SK-N-SH (cell line): ENCODE data around the gene PTDSS2. TPM values are rescaled to one million over a fixed set of nuclear protein-coding genes. Genes with fewer than 3 reads are reported as not detected.

Experiments
- CTCF ChIA-PET: fragments of 300-600, 350-600 bp; formaldehyde crosslinking; extraction: SDS; loops from one replicate; lab custom pipeline; 2021; lab: Yijun Ruan, JAX
- POLR2A ChIA-PET: fragments of 350-600 bp; sonication (Branson Sonifier 250); formaldehyde crosslinking; extraction: SDS; loops from one replicate; lab custom pipeline; 2020; ENCODE audit warnings: antibody characterized with exemption, inconsistent platforms; lab: Yijun Ruan, JAX
- DNase-seq: peaks from one replicate; pipeline ENCODE4 v3.0.0; 2012
- H2AFZ ChIP-seq: fragments of 200-600 bp; sonication (generic); 2 replicates; pipeline ENCODE4 v1.8.1; 2016; ENCODE audit warnings: antibody characterized with exemption, mild to moderate bottlenecking, low read depth
- H3F3A ChIP-seq: fragments of 200-600 bp; sonication (generic); replicated peaks from 2 replicates; pipeline ENCODE3; 2016; ENCODE audit warnings: antibody characterized with exemption, mild to moderate bottlenecking; ENCODE audit not compliant: insufficient read depth
- H3K27ac ChIP-seq, 2 experiments: fragments of 200-500 bp in 1 of 2; fragments of 200-600 bp in 1 of 2; sonication (Bioruptor generic) in 1 of 2; sonication (generic), shearing (Covaris generic) in 1 of 2; 2 replicates each; pipeline versions ENCODE4 v1.5.1 to v1.6.1; 2014 to 2016; ENCODE audit warnings: low read depth in 2 of 2, inconsistent platforms in 1 of 2, low read length in 1 of 2, mild to moderate bottlenecking in 1 of 2, mixed read lengths in 1 of 2
- H3K27me3 ChIP-seq: fragments of 200-600 bp; sonication (generic), shearing (Covaris generic); 2 replicates; pipeline ENCODE4 v1.6.1; 2016; ENCODE audit warnings: mixed run types; ENCODE audit not compliant: insufficient read depth
- H3K36me3 ChIP-seq, 2 experiments: fragments of 200-500 bp in 1 of 2; fragments of 200-600 bp in 1 of 2; sonication (Bioruptor generic) in 1 of 2; sonication (generic) in 1 of 2; replicated peaks in 1 of 2; 2 replicates each; pipeline versions ENCODE3 to v1.5.1; 2014 to 2016; ENCODE audit warnings: low read length in 1 of 2, mild to moderate bottlenecking in 1 of 2; ENCODE audit not compliant: insufficient read depth in 2 of 2, control insufficient read depth in 1 of 2
- H3K4me1 ChIP-seq, 2 experiments: fragments of 200-500 bp in 1 of 2; fragments of 200-600 bp in 1 of 2; sonication (Bioruptor generic) in 1 of 2; sonication (generic), shearing (Covaris generic) in 1 of 2; 2 replicates each; pipeline versions ENCODE4 v1.5.1 to v1.6.1; 2014 to 2016; ENCODE audit warnings: low read depth in 1 of 2, low read length in 1 of 2, mixed run types in 1 of 2; ENCODE audit not compliant: insufficient read depth in 2 of 2, control insufficient read depth in 1 of 2
- H3K4me2 ChIP-seq: fragments of 200-600 bp; sonication (generic), shearing (Covaris generic); 2 replicates; pipeline ENCODE4 v1.6.1; 2017; ENCODE audit warnings: mixed run types
- H3K4me3 ChIP-seq, 2 experiments: fragments of 200-500 bp in 1 of 2; fragments of 200-600 bp in 1 of 2; sonication (Bioruptor generic) in 1 of 2; sonication (generic), shearing (Covaris generic) in 1 of 2; 2 replicates each; pipeline versions ENCODE4 v1.5.1 to v1.8.1; 2014 to 2016; ENCODE audit warnings: low read depth in 2 of 2, inconsistent platforms in 1 of 2, low read length in 1 of 2, mild to moderate bottlenecking in 1 of 2, mixed read lengths in 1 of 2, moderate library complexity in 1 of 2
- H3K79me2 ChIP-seq: fragments of 200-600 bp; sonication (generic); 2 replicates; pipeline ENCODE4 v1.8.1; 2017; ENCODE audit warnings: mild to moderate bottlenecking; ENCODE audit not compliant: insufficient read depth
- H3K9ac ChIP-seq: fragments of 200-600 bp; sonication (generic); 2 replicates; pipeline ENCODE4 v1.6.1; 2017; ENCODE audit warnings: mixed run types
- H3K9me2 ChIP-seq: fragments of 200-600 bp; sonication (generic); 2 replicates; pipeline ENCODE4 v1.6.1; 2017; ENCODE audit warnings: mixed run types
- H3K9me3 ChIP-seq: fragments of 200-600 bp; sonication (generic); 2 replicates; pipeline ENCODE4 v1.6.1; 2017; ENCODE audit warnings: mixed run types, mild to moderate bottlenecking, moderate library complexity
- H4K20me1 ChIP-seq: fragments of 200-600 bp; sonication (generic); 2 replicates; pipeline ENCODE4 v1.6.1; 2017; ENCODE audit warnings: mild to moderate bottlenecking, mixed run types; ENCODE audit not compliant: insufficient read depth
- CHD2 ChIP-seq: fragments of 150-350 bp; IDR thresholded peaks from 2 replicates; pipeline ENCODE4 v1.6.1; 2018; ENCODE audit warnings: low read length; ENCODE audit not compliant: partially characterized antibody
- ELF1 ChIP-seq: IDR thresholded peaks from 2 replicates; pipeline ENCODE4 v1.4.0; 2012
- IRF3 ChIP-seq: fragments of 150-350 bp; IDR thresholded peaks from 2 replicates; pipeline ENCODE4 v1.6.1; 2016; ENCODE audit warnings: mild to moderate bottlenecking, low read depth, low read length
- JUND ChIP-seq: IDR thresholded peaks from 2 replicates; pipeline ENCODE4 v1.4.0; 2012
- MEF2A ChIP-seq: IDR thresholded peaks from 2 replicates; pipeline ENCODE4 v1.4.0; 2012; ENCODE audit warnings: low read depth, borderline replicate concordance
- NFIC ChIP-seq: IDR thresholded peaks from 2 replicates; pipeline ENCODE4 v1.4.0; 2012; ENCODE audit warnings: borderline replicate concordance
- PBX3 ChIP-seq: IDR thresholded peaks from 2 replicates; pipeline ENCODE4; 2012
- TAF1 ChIP-seq: IDR thresholded peaks from 2 replicates; pipeline ENCODE4 v1.6.1; 2012; ENCODE audit warnings: low read depth, mild to moderate bottlenecking, low read length, moderate library complexity, borderline replicate concordance
- TCF12 ChIP-seq: IDR thresholded peaks from 2 replicates; pipeline ENCODE4 v1.4.0; 2012
- USF1 ChIP-seq: IDR thresholded peaks from 2 replicates; pipeline ENCODE4 v1.4.0; 2012; ENCODE audit warnings: low read depth, borderline replicate concordance
- YY1 ChIP-seq: IDR thresholded peaks from 2 replicates; pipeline ENCODE4 v1.4.0; 2012; ENCODE audit warnings: low read depth, mild to moderate bottlenecking
- WGBS: methylation state at CpG from one replicate; pipeline ENCODE4 v1.1.6; 2017; ENCODE audit warnings: low lambda C conversion rate; 5-methylcytosine and 5-hydroxymethylcytosine counted together
- polyA plus RNA-seq, 3 experiments: library from polyadenylated mRNA; depleted of rRNA; stranded (reverse); fragments of >200 nt; gene quantifications; 2 replicates each; pipeline ENCODE4 v1.2.3, GENCODE V29; 2012
- TF ChIP-seq, protein P1 (sequence below): IDR thresholded peaks from 2 replicates; pipeline ENCODE4 v1.6.1; 2012; ENCODE audit warnings: mild to moderate bottlenecking, low read depth, low read length, moderate library complexity
- TF ChIP-seq, protein P2 (sequence below): IDR thresholded peaks from 2 replicates; pipeline ENCODE4 v1.4.0; 2012; ENCODE audit warnings: low read depth, borderline replicate concordance

PTDSS2 gene
- polyA plus RNA-seq, 1 of the 3 experiments (the other 2 are of a cell fraction), result 28.6 TPM

- TF ChIP-seq, protein P1, sequence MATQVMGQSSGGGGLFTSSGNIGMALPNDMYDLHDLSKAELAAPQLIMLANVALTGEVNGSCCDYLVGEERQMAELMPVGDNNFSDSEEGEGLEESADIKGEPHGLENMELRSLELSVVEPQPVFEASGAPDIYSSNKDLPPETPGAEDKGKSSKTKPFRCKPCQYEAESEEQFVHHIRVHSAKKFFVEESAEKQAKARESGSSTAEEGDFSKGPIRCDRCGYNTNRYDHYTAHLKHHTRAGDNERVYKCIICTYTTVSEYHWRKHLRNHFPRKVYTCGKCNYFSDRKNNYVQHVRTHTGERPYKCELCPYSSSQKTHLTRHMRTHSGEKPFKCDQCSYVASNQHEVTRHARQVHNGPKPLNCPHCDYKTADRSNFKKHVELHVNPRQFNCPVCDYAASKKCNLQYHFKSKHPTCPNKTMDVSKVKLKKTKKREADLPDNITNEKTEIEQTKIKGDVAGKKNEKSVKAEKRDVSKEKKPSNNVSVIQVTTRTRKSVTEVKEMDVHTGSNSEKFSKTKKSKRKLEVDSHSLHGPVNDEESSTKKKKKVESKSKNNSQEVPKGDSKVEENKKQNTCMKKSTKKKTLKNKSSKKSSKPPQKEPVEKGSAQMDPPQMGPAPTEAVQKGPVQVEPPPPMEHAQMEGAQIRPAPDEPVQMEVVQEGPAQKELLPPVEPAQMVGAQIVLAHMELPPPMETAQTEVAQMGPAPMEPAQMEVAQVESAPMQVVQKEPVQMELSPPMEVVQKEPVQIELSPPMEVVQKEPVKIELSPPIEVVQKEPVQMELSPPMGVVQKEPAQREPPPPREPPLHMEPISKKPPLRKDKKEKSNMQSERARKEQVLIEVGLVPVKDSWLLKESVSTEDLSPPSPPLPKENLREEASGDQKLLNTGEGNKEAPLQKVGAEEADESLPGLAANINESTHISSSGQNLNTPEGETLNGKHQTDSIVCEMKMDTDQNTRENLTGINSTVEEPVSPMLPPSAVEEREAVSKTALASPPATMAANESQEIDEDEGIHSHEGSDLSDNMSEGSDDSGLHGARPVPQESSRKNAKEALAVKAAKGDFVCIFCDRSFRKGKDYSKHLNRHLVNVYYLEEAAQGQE, result no peak
- TF ChIP-seq YY1 (no peak), USF1 (no peak)
These were observed 20.7 kb upstream of the PTDSS2 start (continued) for GRCh38 chr11:429391-429790.

DNA sequence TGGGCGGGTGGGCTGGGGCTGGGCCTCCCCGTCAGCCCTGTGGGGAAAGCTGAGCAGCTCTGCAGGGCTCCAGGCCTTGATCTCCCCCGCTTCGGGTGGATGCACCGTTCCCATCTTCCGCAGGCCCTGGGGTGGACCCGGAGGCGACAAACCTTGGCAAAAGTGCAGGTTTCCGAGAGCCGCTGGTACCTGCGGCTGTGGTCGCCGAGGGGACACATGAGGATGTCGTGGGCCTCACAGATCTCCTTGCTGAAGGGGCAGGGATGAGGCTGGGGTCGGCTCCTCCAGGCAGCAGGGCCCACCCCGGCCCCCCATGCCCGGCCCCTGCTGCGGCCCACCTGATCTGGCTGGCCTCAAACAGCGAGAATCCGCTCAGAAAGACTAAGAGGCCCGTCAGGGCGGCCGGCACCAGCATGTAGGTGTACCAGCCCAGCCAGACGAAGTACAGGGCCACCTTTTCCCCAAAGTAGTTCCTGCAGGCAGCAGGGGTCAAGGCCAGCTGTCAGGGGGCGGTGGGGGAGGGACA is 20.1 kb upstream of the PTDSS2 start:
- no peaks in the 10 kb centered on the region for H3K9me2 ChIP-seq
- H3K4me1 ChIP-seq, result no peaks in the 10 kb centered on the region; a peak in 1 of 4 replicates
- H2AFZ ChIP-seq, result no peak overlapping the region
- H3K4me2 ChIP-seq, result no peak overlapping the region
- H3K36me3 ChIP-seq, result no peaks in the 10 kb centered on the region
- POLR2A ChIA-PET, result no interaction called here
- no peaks in the 10 kb centered on the region for H3F3A ChIP-seq
- H3K9ac ChIP-seq, result no peak overlapping the region
- no peak overlapping the region for H3K4me3 ChIP-seq
- TF ChIP-seq ELF1, result no peak
- TF ChIP-seq MEF2A, result no peak
- TF ChIP-seq TCF12, result no peak
- TF ChIP-seq CHD2, result no peak
- no peak for TF ChIP-seq PBX3
- TF ChIP-seq TAF1, result no peak
- no peak for TF ChIP-seq NFIC
- TF ChIP-seq IRF3, result no peak
- TF ChIP-seq JUND, result no peak
- TF ChIP-seq, protein P2, sequence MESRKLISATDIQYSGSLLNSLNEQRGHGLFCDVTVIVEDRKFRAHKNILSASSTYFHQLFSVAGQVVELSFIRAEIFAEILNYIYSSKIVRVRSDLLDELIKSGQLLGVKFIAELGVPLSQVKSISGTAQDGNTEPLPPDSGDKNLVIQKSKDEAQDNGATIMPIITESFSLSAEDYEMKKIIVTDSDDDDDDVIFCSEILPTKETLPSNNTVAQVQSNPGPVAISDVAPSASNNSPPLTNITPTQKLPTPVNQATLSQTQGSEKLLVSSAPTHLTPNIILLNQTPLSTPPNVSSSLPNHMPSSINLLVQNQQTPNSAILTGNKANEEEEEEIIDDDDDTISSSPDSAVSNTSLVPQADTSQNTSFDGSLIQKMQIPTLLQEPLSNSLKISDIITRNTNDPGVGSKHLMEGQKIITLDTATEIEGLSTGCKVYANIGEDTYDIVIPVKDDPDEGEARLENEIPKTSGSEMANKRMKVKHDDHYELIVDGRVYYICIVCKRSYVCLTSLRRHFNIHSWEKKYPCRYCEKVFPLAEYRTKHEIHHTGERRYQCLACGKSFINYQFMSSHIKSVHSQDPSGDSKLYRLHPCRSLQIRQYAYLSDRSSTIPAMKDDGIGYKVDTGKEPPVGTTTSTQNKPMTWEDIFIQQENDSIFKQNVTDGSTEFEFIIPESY, result no peak
- H4K20me1 ChIP-seq, result no peaks in the 10 kb centered on the region
- no peaks in the 10 kb centered on the region for H3K9me3 ChIP-seq
- peaks cover 12% of the 10 kb centered on the region; the same call in 1 of the 2 replicates for H3K27me3 ChIP-seq
- CTCF ChIA-PET, result interaction anchor here (1.6 to 1.9 kb wide), 2 partner anchors 11 to 18 kb away, joined by 4 read pairs; no protein-coding TSS in a partner anchor
- peak; percentile 58 for DNase-seq
- no peak overlapping the region for H3K27ac ChIP-seq
- H3K79me2 ChIP-seq, result no peaks in the 10 kb centered on the region
- 25% methylated on average over 7 of the region's 25 CpGs for WGBS
